ENCODE measurements around the gene RPL22. TPM values are rescaled to one million over a fixed set of nuclear protein-coding genes. Genes with fewer than 3 reads are reported as not detected.

Gene RPL22
- total RNA-seq, 1 donor, result 93.0 TPM

DNA sequence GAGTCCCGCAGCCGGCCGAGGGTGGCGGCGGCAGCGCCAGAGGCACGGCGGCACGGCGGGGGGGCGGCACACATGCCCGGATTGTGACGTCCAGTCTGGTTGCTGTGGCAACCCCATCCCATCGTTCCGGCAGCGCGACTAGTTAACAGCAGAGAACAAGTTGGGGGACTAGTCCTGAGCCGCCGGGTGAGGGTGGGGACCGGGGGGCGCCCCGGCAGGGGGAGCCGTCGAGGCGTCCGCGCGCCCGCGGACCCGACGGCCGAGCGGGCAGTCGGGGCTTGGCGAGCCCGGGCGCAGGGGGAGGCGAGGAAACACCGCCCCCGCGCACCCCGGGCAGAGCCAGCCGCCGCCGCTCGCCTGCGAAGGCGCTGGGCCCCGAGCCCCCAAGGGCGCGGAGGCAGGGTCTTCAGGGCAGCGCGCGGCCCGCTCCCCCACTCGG is 19.1 kb downstream of the RPL22 start, which contains the start of gene CHD5:
CHD5 (minus strand) TSS at position 54 of the 439 bp plus-strand sequence. CDS start 298 bp downstream, outside the sequence.
- H4K20me1 ChIP-seq (ENCODE audit: insufficient read depth, low read length), result peaks cover 36% of the 10 kb centered on the region
- no peaks in the 10 kb centered on the region for H3K9me3 ChIP-seq (ENCODE audit: low read depth, low read length)
- no peak within 1 kb of the TSS for H3K4me3 ChIP-seq (ENCODE audit: insufficient read depth, low read length)
- H3K27me3 ChIP-seq (ENCODE audit: insufficient read depth, low read length), result peaks cover 37% of the 10 kb centered on the region
- H3K27ac ChIP-seq (ENCODE audit: low read depth, low read length), result no peak within 1 kb of the TSS
- H3K4me1 ChIP-seq (ENCODE audit: insufficient read depth, low read length), result no peaks in the 10 kb centered on the region
- TF ChIP-seq, protein P1, sequence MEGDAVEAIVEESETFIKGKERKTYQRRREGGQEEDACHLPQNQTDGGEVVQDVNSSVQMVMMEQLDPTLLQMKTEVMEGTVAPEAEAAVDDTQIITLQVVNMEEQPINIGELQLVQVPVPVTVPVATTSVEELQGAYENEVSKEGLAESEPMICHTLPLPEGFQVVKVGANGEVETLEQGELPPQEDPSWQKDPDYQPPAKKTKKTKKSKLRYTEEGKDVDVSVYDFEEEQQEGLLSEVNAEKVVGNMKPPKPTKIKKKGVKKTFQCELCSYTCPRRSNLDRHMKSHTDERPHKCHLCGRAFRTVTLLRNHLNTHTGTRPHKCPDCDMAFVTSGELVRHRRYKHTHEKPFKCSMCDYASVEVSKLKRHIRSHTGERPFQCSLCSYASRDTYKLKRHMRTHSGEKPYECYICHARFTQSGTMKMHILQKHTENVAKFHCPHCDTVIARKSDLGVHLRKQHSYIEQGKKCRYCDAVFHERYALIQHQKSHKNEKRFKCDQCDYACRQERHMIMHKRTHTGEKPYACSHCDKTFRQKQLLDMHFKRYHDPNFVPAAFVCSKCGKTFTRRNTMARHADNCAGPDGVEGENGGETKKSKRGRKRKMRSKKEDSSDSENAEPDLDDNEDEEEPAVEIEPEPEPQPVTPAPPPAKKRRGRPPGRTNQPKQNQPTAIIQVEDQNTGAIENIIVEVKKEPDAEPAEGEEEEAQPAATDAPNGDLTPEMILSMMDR (IDR thresholded peaks at IDR 0.05; ENCODE audit: extremely low read depth, low read depth, low read length), result no peak
- no peak within 1 kb of the TSS for H2AFZ ChIP-seq (ENCODE audit: low read length)
- no peak within 1 kb of the TSS for H3K4me2 ChIP-seq (ENCODE audit: insufficient read depth, low read length)
- peaks cover 5% of the 10 kb centered on the region for H3K36me3 ChIP-seq (ENCODE audit: insufficient read depth, low read length)
- peak; percentile 91 for DNase-seq (ENCODE audit: insufficient read length, low spot score, missing footprints)
- no peaks in the 10 kb centered on the region for H3K79me2 ChIP-seq (ENCODE audit: insufficient read depth, low read length)

DNA sequence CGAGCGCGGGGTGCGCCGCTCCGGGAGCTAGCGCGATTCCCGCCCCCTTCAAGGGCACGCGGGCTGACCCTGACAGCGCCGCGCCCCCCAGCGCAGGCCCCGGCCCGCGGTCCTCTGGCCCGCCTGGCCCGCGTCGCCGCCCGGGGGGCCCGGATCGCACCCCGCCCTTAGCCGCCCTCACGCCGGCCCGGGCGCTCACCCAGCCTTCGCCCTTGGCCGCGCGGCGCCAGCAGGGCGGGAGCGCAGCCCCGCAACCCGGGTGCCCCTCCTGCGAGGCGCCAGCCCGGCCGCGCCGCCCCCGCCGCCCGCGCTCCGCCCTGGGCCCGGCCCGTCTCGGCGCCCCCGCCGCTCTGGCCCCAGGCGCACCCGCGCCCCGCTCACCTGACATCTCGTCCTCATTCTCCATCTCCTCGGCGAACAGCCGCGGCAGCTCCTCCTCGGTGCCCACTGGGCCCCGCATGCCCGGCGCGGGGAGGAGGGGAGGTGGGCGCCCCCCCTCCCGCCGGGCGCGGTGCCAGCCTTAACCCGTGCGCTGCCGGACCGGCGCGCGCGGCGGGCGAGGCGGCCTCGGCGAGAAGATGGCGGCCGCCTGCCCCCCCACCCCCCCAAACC is 19.7 kb downstream of the RPL22 start:
- Histone ChIP-seq H3K79me2 (ENCODE audit: insufficient read depth, low read length) (no peaks in the 10 kb centered on the region), H3K9me3 (ENCODE audit: low read depth, low read length) (no peaks in the 10 kb centered on the region), H3K4me2 (ENCODE audit: insufficient read depth, low read length) (no peak overlapping the region), H3K27ac (ENCODE audit: low read depth, low read length) (no peak overlapping the region), H3K4me3 (ENCODE audit: insufficient read depth, low read length) (no peak overlapping the region), H3K36me3 (ENCODE audit: insufficient read depth, low read length) (peaks cover 3% of the 10 kb centered on the region), H3K27me3 (ENCODE audit: insufficient read depth, low read length) (peaks cover 37% of the 10 kb centered on the region), H2AFZ (ENCODE audit: low read length) (no peak overlapping the region), H4K20me1 (ENCODE audit: insufficient read depth, low read length) (peaks cover 32% of the 10 kb centered on the region), H3K4me1 (ENCODE audit: insufficient read depth, low read length) (no peaks in the 10 kb centered on the region)
- peak; percentile 82 for DNase-seq (ENCODE audit: insufficient read length, low spot score, missing footprints)
- TF ChIP-seq, protein P1 (IDR thresholded peaks at IDR 0.05; ENCODE audit: extremely low read depth, low read depth, low read length), result no peak

DNA sequence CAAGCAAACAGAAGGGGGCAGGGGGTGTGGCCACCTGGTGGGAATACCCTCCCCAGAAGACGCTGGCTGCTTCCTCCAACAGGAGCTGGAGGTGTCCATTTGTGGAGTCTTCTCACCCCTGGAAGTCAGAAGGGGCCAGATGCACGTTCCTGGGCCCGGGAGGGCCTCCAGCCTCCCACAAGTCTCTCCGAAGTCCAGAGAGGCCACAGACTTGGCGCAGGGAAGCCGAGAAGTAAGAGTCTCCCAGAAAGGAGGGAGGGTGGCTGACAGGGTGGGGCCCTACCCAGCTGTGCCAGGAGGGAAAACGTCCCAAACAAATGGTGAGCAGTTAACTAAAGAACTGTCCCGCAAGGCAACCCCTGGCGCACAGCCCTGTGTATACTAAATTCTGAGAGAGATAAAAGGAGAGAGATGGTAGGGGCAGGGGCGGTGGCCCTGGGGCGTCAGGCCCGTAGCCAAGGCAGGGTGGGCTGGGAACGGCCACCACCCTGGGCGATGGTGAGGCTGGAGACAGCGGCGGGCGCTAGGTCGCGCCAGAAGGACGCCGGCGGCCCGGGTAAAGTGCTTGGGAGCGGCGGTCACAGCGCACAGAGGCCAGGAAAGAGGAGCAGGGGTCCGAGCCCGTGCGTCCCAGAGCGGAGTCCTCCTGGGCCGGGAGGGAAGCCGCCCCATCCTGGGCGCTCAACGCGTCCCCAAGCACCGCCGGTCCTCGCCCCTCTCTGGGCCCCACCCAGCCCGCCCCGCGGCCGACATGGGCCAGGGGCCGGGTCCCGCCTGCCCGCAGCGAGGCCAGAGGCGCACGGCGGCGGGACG is 20.4 kb downstream of the RPL22 start:
- no peak overlapping the region for H3K4me2 ChIP-seq (ENCODE audit: insufficient read depth, low read length)
- H3K79me2 ChIP-seq (ENCODE audit: insufficient read depth, low read length), result no peaks in the 10 kb centered on the region
- TF ChIP-seq, protein P1 (IDR thresholded peaks at IDR 0.05; ENCODE audit: extremely low read depth, low read depth, low read length), result no peak
- no peaks in the 10 kb centered on the region for H3K36me3 ChIP-seq (ENCODE audit: insufficient read depth, low read length)
- no peak overlapping the region for H3K27ac ChIP-seq (ENCODE audit: low read depth, low read length)
- peaks cover 37% of the 10 kb centered on the region for H3K27me3 ChIP-seq (ENCODE audit: insufficient read depth, low read length)
- H3K4me1 ChIP-seq (ENCODE audit: insufficient read depth, low read length), result no peaks in the 10 kb centered on the region
- H3K4me3 ChIP-seq (ENCODE audit: insufficient read depth, low read length), result no peak overlapping the region
- no peaks in the 10 kb centered on the region for H3K9me3 ChIP-seq (ENCODE audit: low read depth, low read length)
- no peak overlapping the region for H2AFZ ChIP-seq (ENCODE audit: low read length)
- peaks cover 25% of the 10 kb centered on the region for H4K20me1 ChIP-seq (ENCODE audit: insufficient read depth, low read length)
- DNase-seq (ENCODE audit: insufficient read length, low spot score, missing footprints), result peak; percentile 83
